K562 (cell line): Measurements from ENCODE around the gene USHBP1. TPM values are rescaled to one million over a fixed set of nuclear protein-coding genes. Genes with fewer than 3 reads are reported as not detected.

Experiments
- CREBBP ChIP-seq: IDR thresholded peaks from one replicate; pipeline ENCODE4 v1.6.1; 2012; ENCODE audit warnings: low read depth, mild to moderate bottlenecking, control low read depth, inconsistent platforms, low read length
- CTCF ChIP-seq, 3 experiments: IDR thresholded peaks in 2 of 3; conservative IDR thresholded peaks in 1 of 3; 2 replicates each; pipeline ENCODE4 v1.5.1; 2011 to 2012; ENCODE audit warnings: low read length in 3 of 3, mild to moderate bottlenecking in 3 of 3, control low read depth in 2 of 3, improper control_type of control experiment in 1 of 3, inconsistent platforms in 1 of 3, low read depth in 1 of 3, mixed read lengths in 1 of 3, moderate library complexity in 1 of 3; ENCODE audit not compliant: insufficient read depth in 2 of 3
- MAFG ChIP-seq: fragments of 450-650 bp; conservative IDR thresholded peaks from 2 replicates; pipeline ENCODE4 v1.6.1; 2016; ENCODE audit warnings: missing genetic modification characterization, missing compliant biosample characterization
- PHTF2 ChIP-seq: fragments of 250-450 bp; sonication (Bioruptor Pico); IDR thresholded peaks from 2 replicates; pipeline ENCODE4 v1.5.0; 2021; ENCODE audit warnings: mild to moderate bottlenecking
- REST ChIP-seq, 2 experiments: fragments of 450-650 bp; formaldehyde crosslinking in 1 of 2; IDR thresholded peaks; 2 replicates each; pipeline versions ENCODE4 v1.4.0 to v1.6.1; 2014 to 2020; ENCODE audit warnings: mild to moderate bottlenecking in 2 of 2, borderline replicate concordance in 1 of 2, low read depth in 1 of 2
- TAF9B ChIP-seq: fragments of 450-650 bp; IDR thresholded peaks from 2 replicates; pipeline ENCODE4 v1.6.1; 2018; ENCODE audit warnings: mild to moderate bottlenecking; ENCODE audit not compliant: partially characterized antibody
- TSHZ1 ChIP-seq: fragments of 250-450 bp; sonication (Bioruptor Pico); IDR thresholded peaks from 2 replicates; pipeline ENCODE4 v1.4.0; 2020; ENCODE audit warnings: mild to moderate bottlenecking, moderate library complexity
- ZNF75A ChIP-seq: fragments of 450-650 bp; formaldehyde crosslinking; IDR thresholded peaks from 2 replicates; pipeline ENCODE4 v1.4.0; 2020; ENCODE audit warnings: mild to moderate bottlenecking
- ZSCAN32 ChIP-seq: fragments of 450-650 bp; formaldehyde crosslinking; IDR thresholded peaks from 2 replicates; pipeline ENCODE4 v1.4.0; 2020; ENCODE audit warnings: mild to moderate bottlenecking, moderate library complexity
- polyA plus RNA-seq, 8 experiments: library from polyadenylated mRNA; depleted of rRNA in 4 of 8; stranded (reverse) in 5 of 8; unstranded in 3 of 8; fragments of >200 nt; fragmentation: Nextera tagmentation in 2 of 8; fragmentation: Illumina TruSeq in 1 of 8; extraction: Ambion mirVana in 2 of 8; extraction: Trizol in 1 of 8; gene quantifications; 2 replicates each; pipeline versions ENCODE4 v1.2.1 to v1.2.3, GENCODE V29; 2011 to 2014; ENCODE audit warnings: inconsistent platforms in 1 of 8, missing spikeins in 1 of 8
- total RNA-seq, 7 experiments: library from RNA; depleted of rRNA in 6 of 7; stranded (reverse); fragments of >200 nt in 6 of 7; fragmentation: Illumina TruSeq in 2 of 7; extraction: Trizol in 2 of 7; gene quantifications; 2 replicates each; pipeline versions ENCODE4 v1.2.1 to v1.2.3, GENCODE V29; 2011 to 2021; ENCODE audit warnings: low replicate concordance in 1 of 7
- TF ChIP-seq, protein P1 (sequence below): fragments of 450-650 bp; IDR thresholded peaks from 2 replicates; pipeline ENCODE4 v1.6.1; 2014; ENCODE audit warnings: low read depth, mild to moderate bottlenecking, moderate library complexity, borderline replicate concordance

The USHBP1 gene
- total and polyA plus RNA-seq, 9 of the 15 experiments (the other 6 are each of a cell fraction or from before 2014, with no cell fraction given) = 0.03 to 0.10 (median 0.05) TPM; not detected in 5

DNA sequence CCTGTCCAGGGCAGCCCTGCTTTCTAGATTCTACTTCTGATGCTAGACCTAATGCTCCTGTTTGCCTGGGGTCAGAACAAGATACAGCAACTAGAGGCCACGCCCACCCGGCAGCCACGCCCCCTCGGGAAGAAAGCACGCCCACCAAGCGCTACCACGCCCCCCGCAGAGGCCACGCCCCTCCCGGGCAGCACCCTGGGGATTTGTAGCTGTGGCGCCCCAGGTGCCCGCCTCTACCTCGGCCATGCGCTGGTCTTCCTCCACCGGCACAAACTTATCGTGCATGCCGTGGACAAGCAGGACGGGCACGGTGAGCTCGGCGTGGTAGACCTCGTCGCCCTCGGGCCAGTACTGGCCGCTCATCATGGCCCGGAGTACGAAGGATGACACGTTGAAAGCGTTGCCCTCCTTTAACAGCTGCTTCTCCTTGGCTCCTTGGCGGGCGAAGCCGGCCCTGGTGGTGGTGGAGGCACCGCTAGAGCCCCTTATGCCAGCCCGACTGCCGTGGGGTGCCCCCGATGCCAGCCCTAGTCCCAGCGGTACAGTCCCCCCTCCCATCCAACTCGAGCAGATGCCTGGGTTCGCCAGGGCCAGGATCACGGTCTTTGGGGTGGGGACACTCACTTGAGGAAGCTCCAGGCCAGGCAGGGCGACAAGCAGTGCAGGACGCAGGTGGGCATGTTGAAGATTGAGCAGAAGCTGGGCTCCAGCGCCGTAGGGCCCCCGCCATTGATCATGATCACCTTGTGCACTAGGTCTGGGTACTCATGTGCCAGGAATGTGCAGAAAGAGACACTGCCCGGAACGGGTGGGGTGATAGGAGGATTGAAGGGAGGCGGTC lies 29.7 kb upstream of the USHBP1 start (continued):
- TF ChIP-seq TSHZ1 (CRISPR knock-in tag) = no peak
- no peak for TF ChIP-seq TAF9B
- no peak for TF ChIP-seq CTCF (IDR thresholded peaks at IDR 0.05 in 2 of 3, conservative IDR thresholded peaks at IDR 0.05 in 1 of 3; ENCODE audit: insufficient read depth in 2 of 3, low read depth in 1 of 3, low read length in 3 of 3)
- no peak for TF ChIP-seq CREBBP
- no peak for TF ChIP-seq MAFG (tag)
- no peak for TF ChIP-seq REST (IDR thresholded peaks at IDR 0.05; ENCODE audit: borderline replicate concordance)
- TF ChIP-seq REST (CRISPR knock-in tag; IDR thresholded peaks at IDR 0.05; ENCODE audit: low read depth) = no peak
- no peak for TF ChIP-seq ZSCAN32
- TF ChIP-seq, protein P1, sequence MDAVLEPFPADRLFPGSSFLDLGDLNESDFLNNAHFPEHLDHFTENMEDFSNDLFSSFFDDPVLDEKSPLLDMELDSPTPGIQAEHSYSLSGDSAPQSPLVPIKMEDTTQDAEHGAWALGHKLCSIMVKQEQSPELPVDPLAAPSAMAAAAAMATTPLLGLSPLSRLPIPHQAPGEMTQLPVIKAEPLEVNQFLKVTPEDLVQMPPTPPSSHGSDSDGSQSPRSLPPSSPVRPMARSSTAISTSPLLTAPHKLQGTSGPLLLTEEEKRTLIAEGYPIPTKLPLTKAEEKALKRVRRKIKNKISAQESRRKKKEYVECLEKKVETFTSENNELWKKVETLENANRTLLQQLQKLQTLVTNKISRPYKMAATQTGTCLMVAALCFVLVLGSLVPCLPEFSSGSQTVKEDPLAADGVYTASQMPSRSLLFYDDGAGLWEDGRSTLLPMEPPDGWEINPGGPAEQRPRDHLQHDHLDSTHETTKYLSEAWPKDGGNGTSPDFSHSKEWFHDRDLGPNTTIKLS = no peak
- TF ChIP-seq ZNF75A (CRISPR knock-in tag) = no peak
- no peak for TF ChIP-seq PHTF2 (CRISPR knock-in tag)
